Activated T-cell treated with anti-CD3 and anti-CD28 coated beads, Interleukin-2, amount 50 U/mL, for 24 hours (primary cell): ENCODE results near the gene MRFAP1.
"Not testable (repeated sequence)": the region's sequence is repeated elsewhere in the genome, so short reads cannot be mapped to it uniquely, and the experiment has no call there.

ENCODE experiments used
- DNase-seq: peaks from one replicate; pipeline ENCODE4 v3.0.0-alpha.2; 2020
- H3K27ac Mint-ChIP-seq: 2 replicates; pipeline ENCODE4 v1.8.0; 2020; ENCODE audit warnings: mild to moderate bottlenecking, mixed read lengths
- H3K27me3 Mint-ChIP-seq: 2 replicates; pipeline ENCODE4 v1.8.0; 2020; ENCODE audit warnings: mixed read lengths
- H3K36me3 Mint-ChIP-seq: 2 replicates; pipeline ENCODE4 v1.8.0; 2020; ENCODE audit warnings: low read depth, mixed read lengths
- H3K4me1 Mint-ChIP-seq: 2 replicates; pipeline ENCODE4 v1.8.0; 2020; ENCODE audit warnings: low read depth, mixed read lengths
- H3K4me3 Mint-ChIP-seq: 2 replicates; pipeline ENCODE4 v1.8.0; 2020; ENCODE audit warnings: mild to moderate bottlenecking, moderate library complexity, mixed read lengths
- H3K9me3 Mint-ChIP-seq: 2 replicates; pipeline ENCODE4 v1.8.0; 2020; ENCODE audit warnings: mixed read lengths

The MRFAP1 gene

GRCh38 chr4:6618386-6619115 is 21.9 kb upstream of the MRFAP1 start:
- Mint-ChIP-seq H3K36me3 (peaks cover 73% of the 10 kb centered on the region), H3K9me3 (no peaks in the 10 kb centered on the region), H3K27ac (peak overlapping the region; percentile 10), H3K4me3 (no peak overlapping the region), H3K4me1 (no peaks in the 10 kb centered on the region), H3K27me3 (no peaks in the 10 kb centered on the region)
- no peak for DNase-seq

DNA sequence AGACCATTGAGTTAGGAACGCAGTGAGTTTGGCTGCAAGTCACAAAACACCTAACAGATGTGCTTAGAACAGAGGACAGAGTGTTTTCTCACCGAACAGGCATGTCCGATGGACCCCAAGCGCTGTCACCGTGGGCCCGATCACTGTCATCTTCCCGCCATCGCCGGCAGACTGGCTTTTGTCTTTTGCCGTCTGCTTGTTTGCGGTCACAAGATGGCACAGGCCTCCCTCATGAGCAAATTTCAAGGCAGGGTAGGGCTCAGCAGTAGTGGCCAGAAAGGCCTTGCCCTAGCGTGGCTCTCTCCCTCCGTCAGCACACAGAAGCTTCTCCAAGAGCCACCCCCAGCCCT is 21.4 kb upstream of the MRFAP1 start:
- H3K36me3 Mint-ChIP-seq: peaks cover 69% of the 10 kb centered on the region
- DNase-seq: no peak
- no peaks in the 10 kb centered on the region for H3K27me3 Mint-ChIP-seq
- H3K4me3 Mint-ChIP-seq: no peak overlapping the region
- no peaks in the 10 kb centered on the region for H3K4me1 Mint-ChIP-seq
- no peak overlapping the region for H3K27ac Mint-ChIP-seq
- no peaks in the 10 kb centered on the region for H3K9me3 Mint-ChIP-seq

GRCh38 chr4:6619466-6620255 is 20.8 kb upstream of the MRFAP1 start:
- H3K4me3 Mint-ChIP-seq: no peak overlapping the region
- H3K9me3 Mint-ChIP-seq: no peaks in the 10 kb centered on the region
- no peaks in the 10 kb centered on the region for H3K27me3 Mint-ChIP-seq
- no peak overlapping the region for H3K27ac Mint-ChIP-seq
- H3K4me1 Mint-ChIP-seq: no peaks in the 10 kb centered on the region
- peaks cover 65% of the 10 kb centered on the region for H3K36me3 Mint-ChIP-seq
- no peak for DNase-seq

- Mint-ChIP-seq H3K36me3 (peaks cover 58% of the 10 kb centered on the region), H3K4me3 (no peak overlapping the region), H3K27me3 (no peaks in the 10 kb centered on the region), H3K27ac (no peak overlapping the region), H3K9me3 (no peaks in the 10 kb centered on the region), H3K4me1 (no peaks in the 10 kb centered on the region)
- no peak for DNase-seq
Observed at GRCh38 chr4:6620296-6620695, 20.2 kb upstream of the MRFAP1 start.

DNA sequence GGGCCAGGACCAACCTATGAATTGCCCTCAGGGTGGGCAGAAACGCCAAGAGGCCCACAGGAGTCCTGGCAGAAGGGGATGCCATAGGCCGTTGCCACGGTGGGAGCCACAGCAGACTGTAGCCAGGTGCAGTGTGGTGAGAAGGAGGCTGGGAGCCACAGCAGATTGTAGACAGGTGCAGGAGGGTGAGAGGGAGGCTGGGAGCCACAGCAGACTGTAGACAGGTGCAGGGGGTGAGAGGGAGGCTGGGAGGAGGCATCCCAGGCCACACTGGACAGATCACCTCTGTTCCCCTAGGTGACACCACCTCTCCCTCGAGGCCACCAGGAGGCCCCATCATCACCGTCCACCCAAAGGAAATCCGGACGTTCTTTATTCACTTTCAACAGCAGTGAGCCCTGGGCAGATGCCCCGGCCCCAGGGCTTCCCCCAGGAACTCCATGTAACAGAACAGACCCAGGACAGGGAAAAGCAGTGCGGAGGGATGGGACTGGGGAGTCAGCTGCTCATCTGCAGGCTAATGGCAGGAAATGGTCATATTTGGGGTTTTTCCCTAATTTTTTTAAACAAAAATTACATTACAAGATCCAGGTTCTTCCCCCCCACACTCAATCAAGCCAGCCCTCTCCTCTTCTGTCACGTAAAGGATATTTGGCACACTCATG is 19.5 kb upstream of the MRFAP1 start:
- no peak overlapping the region for H3K27ac Mint-ChIP-seq
- no peak for DNase-seq
- H3K4me3 Mint-ChIP-seq: no peak overlapping the region
- peaks cover 52% of the 10 kb centered on the region for H3K36me3 Mint-ChIP-seq
- H3K27me3 Mint-ChIP-seq: no peaks in the 10 kb centered on the region
- no peaks in the 10 kb centered on the region for H3K4me1 Mint-ChIP-seq
- H3K9me3 Mint-ChIP-seq: no peaks in the 10 kb centered on the region

DNA sequence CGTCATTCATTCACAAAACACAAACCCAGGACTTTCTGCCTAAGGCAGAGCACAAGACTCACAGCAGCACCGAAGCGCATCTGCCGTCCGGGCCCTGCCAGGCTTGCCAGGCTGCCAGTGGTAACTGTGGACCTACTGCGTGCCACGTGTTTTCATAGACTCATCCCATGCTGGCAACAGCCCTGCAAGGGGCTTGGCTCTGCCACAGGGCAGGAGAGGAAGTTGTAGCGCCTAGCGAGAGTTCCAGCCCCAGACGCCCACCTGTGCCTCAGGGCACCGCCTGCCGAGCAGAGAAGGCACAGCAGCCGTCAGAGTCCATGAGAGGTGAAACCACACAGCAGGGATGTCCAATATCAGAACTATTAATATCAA is 18.9 kb upstream of the MRFAP1 start:
- DNase-seq: no peak
- no peaks in the 10 kb centered on the region for H3K9me3 Mint-ChIP-seq
- H3K27ac Mint-ChIP-seq: no peak overlapping the region
- no peaks in the 10 kb centered on the region for H3K27me3 Mint-ChIP-seq
- no peaks in the 10 kb centered on the region for H3K4me1 Mint-ChIP-seq
- H3K4me3 Mint-ChIP-seq: no peak overlapping the region
- H3K36me3 Mint-ChIP-seq: peaks cover 47% of the 10 kb centered on the region

DNA sequence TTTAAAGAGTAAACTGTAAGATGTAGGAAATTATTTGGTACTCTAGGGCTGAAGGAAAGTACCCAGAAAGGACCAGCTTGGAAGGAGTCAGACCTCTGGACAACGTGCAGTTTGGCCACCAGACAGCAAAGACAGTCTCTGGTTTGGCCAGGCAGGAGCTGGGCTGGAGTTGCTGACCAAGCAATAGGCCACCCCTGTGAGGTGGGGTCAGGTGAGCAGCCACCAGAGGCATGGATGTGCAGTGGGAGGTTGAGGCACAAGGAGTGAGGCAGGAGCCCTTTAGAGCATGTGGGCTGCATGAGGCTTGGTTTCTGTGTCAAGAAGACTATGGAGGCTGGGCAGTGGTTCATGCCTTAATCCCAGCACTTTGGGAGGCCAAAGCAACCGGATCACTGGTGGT is 17.7 kb upstream of the MRFAP1 start:
- Mint-ChIP-seq H3K4me3 (no peak overlapping the region), H3K27ac (no peak overlapping the region), H3K4me1 (no peaks in the 10 kb centered on the region), H3K36me3 (peaks cover 35% of the 10 kb centered on the region), H3K9me3 (no peaks in the 10 kb centered on the region), H3K27me3 (no peaks in the 10 kb centered on the region)
- no peak for DNase-seq

DNA sequence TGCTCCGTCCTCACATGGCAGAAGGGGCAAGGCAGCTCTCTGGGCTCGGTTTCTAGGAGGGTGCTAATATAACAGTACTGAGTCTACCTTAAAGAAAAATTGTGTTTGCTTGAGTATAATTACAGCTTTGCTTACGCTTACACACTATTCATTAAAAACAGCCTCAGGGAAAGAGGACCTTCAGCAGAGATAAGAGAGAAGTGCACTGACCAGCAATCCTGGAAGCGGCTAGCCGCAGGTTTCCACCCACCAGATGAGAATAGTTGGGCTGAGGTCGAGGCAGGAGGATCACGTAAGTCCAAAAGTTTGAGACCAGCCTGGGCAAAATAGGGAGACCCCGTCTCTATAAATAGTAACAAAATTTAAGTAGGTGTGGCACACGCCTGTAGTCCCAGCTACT is 15.2 kb upstream of the MRFAP1 start:
- Mint-ChIP-seq H3K4me1 (no peaks in the 10 kb centered on the region), H3K9me3 (no peaks in the 10 kb centered on the region), H3K4me3 (no peak overlapping the region), H3K27ac (no peak overlapping the region), H3K36me3 (peaks cover 12% of the 10 kb centered on the region), H3K27me3 (no peaks in the 10 kb centered on the region)
- no peak for DNase-seq

- Mint-ChIP-seq H3K36me3 (peaks cover 7% of the 10 kb centered on the region), H3K4me1 (no peaks in the 10 kb centered on the region), H3K27ac (no peak overlapping the region), H3K27me3 (no peaks in the 10 kb centered on the region), H3K9me3 (no peaks in the 10 kb centered on the region), H3K4me3 (no peak overlapping the region)
- DNase-seq: no peak
Observed at GRCh38 chr4:6626066-6626465, 14.4 kb upstream of the MRFAP1 start.

GRCh38 chr4:6627832-6628231 is 12.7 kb upstream of the MRFAP1 start:
- H3K36me3 Mint-ChIP-seq: no peaks in the 10 kb centered on the region
- H3K27ac Mint-ChIP-seq: no peak overlapping the region
- DNase-seq: no peak
- H3K4me3 Mint-ChIP-seq: no peak overlapping the region
- no peaks in the 10 kb centered on the region for H3K9me3 Mint-ChIP-seq
- H3K4me1 Mint-ChIP-seq: no peaks in the 10 kb centered on the region
- H3K27me3 Mint-ChIP-seq: no peaks in the 10 kb centered on the region

GRCh38 chr4:6628484-6628883 is 12.0 kb upstream of the MRFAP1 start:
- not testable (repeated sequence) for H3K36me3 Mint-ChIP-seq, H3K4me1 Mint-ChIP-seq, H3K4me3 Mint-ChIP-seq, H3K9me3 Mint-ChIP-seq, H3K27me3 Mint-ChIP-seq, H3K27ac Mint-ChIP-seq, DNase-seq

- Mint-ChIP-seq H3K36me3 (no peaks in the 10 kb centered on the region), H3K4me3 (no peak overlapping the region), H3K27ac (no peak overlapping the region), H3K4me1 (peaks cover 2% of the 10 kb centered on the region), H3K9me3 (no peaks in the 10 kb centered on the region), H3K27me3 (no peaks in the 10 kb centered on the region)
- no peak for DNase-seq
Observed at GRCh38 chr4:6632125-6632524, 8.4 kb upstream of the MRFAP1 start.

GRCh38 chr4:6633091-6633906 is 7.2 kb upstream of the MRFAP1 start:
- no peak for DNase-seq
- no peak overlapping the region for H3K27ac Mint-ChIP-seq

GRCh38 chr4:6634746-6635145 is 5.7 kb upstream of the MRFAP1 start:
- no peaks in the 10 kb centered on the region for H3K27me3 Mint-ChIP-seq
- no peak overlapping the region for H3K27ac Mint-ChIP-seq
- DNase-seq: no peak
- peaks cover 6% of the 10 kb centered on the region for H3K4me1 Mint-ChIP-seq
- H3K9me3 Mint-ChIP-seq: no peaks in the 10 kb centered on the region
- no peaks in the 10 kb centered on the region for H3K36me3 Mint-ChIP-seq
- H3K4me3 Mint-ChIP-seq: no peak overlapping the region

More at GRCh38 chr4:6633091-6633906, 7.2 kb upstream of the MRFAP1 start:
- H3K27me3 Mint-ChIP-seq: no peaks in the 10 kb centered on the region
- H3K4me1 Mint-ChIP-seq: peaks cover 2% of the 10 kb centered on the region
- no peaks in the 10 kb centered on the region for H3K9me3 Mint-ChIP-seq
- no peak overlapping the region for H3K4me3 Mint-ChIP-seq
- no peaks in the 10 kb centered on the region for H3K36me3 Mint-ChIP-seq
